ENCODE results near the gene TH.

The TH gene

GRCh38 chr11:2212411-2213251, 41.0 kb upstream of the TH start:
- H3K9me3 Mint-ChIP-seq = no peaks in the 10 kb centered on the region
- no peak overlapping the region for H3K4me3 Mint-ChIP-seq
- H3K36me3 Mint-ChIP-seq (ENCODE audit: low read depth) = no peaks in the 10 kb centered on the region
- H3K27ac Mint-ChIP-seq = no peak overlapping the region
- peaks cover 6% of the 10 kb centered on the region for H3K4me1 Mint-ChIP-seq (ENCODE audit: low read depth)
- H3K27me3 Mint-ChIP-seq (ENCODE audit: low read depth) = no peaks in the 10 kb centered on the region

- Mint-ChIP-seq H3K36me3 (ENCODE audit: low read depth) (no peaks in the 10 kb centered on the region), H3K27ac (no peak overlapping the region), H3K9me3 (no peaks in the 10 kb centered on the region), H3K4me1 (ENCODE audit: low read depth) (peaks cover 6% of the 10 kb centered on the region), H3K27me3 (ENCODE audit: low read depth) (no peaks in the 10 kb centered on the region), H3K4me3 (no peak overlapping the region)
Measured at GRCh38 chr11:2211113-2211971, 39.7 kb upstream of the TH start.

GRCh38 chr11:2210366-2211112, 38.9 kb upstream of the TH start:
- Mint-ChIP-seq H3K9me3 (no peaks in the 10 kb centered on the region), H3K4me3 (no peak overlapping the region), H3K4me1 (ENCODE audit: low read depth) (peaks cover 6% of the 10 kb centered on the region), H3K27ac (no peak overlapping the region), H3K27me3 (ENCODE audit: low read depth) (no peaks in the 10 kb centered on the region), H3K36me3 (ENCODE audit: low read depth) (no peaks in the 10 kb centered on the region)

- H3K9me3 Mint-ChIP-seq = no peaks in the 10 kb centered on the region
- H3K27ac Mint-ChIP-seq = no peak overlapping the region
- no peaks in the 10 kb centered on the region for H3K27me3 Mint-ChIP-seq (ENCODE audit: low read depth)
- H3K36me3 Mint-ChIP-seq (ENCODE audit: low read depth) = no peaks in the 10 kb centered on the region
- H3K4me1 Mint-ChIP-seq (ENCODE audit: low read depth) = peaks cover 6% of the 10 kb centered on the region
- H3K4me3 Mint-ChIP-seq = no peak overlapping the region
Measured at GRCh38 chr11:2209900-2210321, 38.3 kb upstream of the TH start.

- Mint-ChIP-seq H3K9me3 (no peaks in the 10 kb centered on the region), H3K36me3 (ENCODE audit: low read depth) (no peaks in the 10 kb centered on the region), H3K4me1 (ENCODE audit: low read depth) (peaks cover 6% of the 10 kb centered on the region), H3K27ac (no peak overlapping the region), H3K4me3 (no peak overlapping the region), H3K27me3 (ENCODE audit: low read depth) (no peaks in the 10 kb centered on the region)
Measured at GRCh38 chr11:2209370-2209801, 37.8 kb upstream of the TH start.

GRCh38 chr11:2208691-2209369, 37.2 kb upstream of the TH start:
- H3K27ac Mint-ChIP-seq = no peak overlapping the region
- H3K4me1 Mint-ChIP-seq (ENCODE audit: low read depth) = peaks cover 2% of the 10 kb centered on the region
- H3K36me3 Mint-ChIP-seq (ENCODE audit: low read depth) = no peaks in the 10 kb centered on the region
- H3K9me3 Mint-ChIP-seq = no peaks in the 10 kb centered on the region
- H3K27me3 Mint-ChIP-seq (ENCODE audit: low read depth) = no peaks in the 10 kb centered on the region
- H3K4me3 Mint-ChIP-seq = no peak overlapping the region

GRCh38 chr11:2207773-2208621, 36.4 kb upstream of the TH start:
- Mint-ChIP-seq H3K27ac (no peak overlapping the region), H3K4me3 (no peak overlapping the region), H3K9me3 (no peaks in the 10 kb centered on the region), H3K27me3 (ENCODE audit: low read depth) (no peaks in the 10 kb centered on the region), H3K36me3 (ENCODE audit: low read depth) (no peaks in the 10 kb centered on the region), H3K4me1 (ENCODE audit: low read depth) (no peaks in the 10 kb centered on the region)

- Mint-ChIP-seq H3K27ac (no peak overlapping the region), H3K36me3 (ENCODE audit: low read depth) (no peaks in the 10 kb centered on the region), H3K9me3 (no peaks in the 10 kb centered on the region), H3K4me1 (ENCODE audit: low read depth) (no peaks in the 10 kb centered on the region), H3K4me3 (no peak overlapping the region), H3K27me3 (ENCODE audit: low read depth) (no peaks in the 10 kb centered on the region)
Measured at GRCh38 chr11:2207212-2207611, 35.6 kb upstream of the TH start.

GRCh38 chr11:2205981-2206690, 34.5 kb upstream of the TH start:
- H3K9me3 Mint-ChIP-seq = no peaks in the 10 kb centered on the region
- no peak overlapping the region for H3K27ac Mint-ChIP-seq
- H3K36me3 Mint-ChIP-seq (ENCODE audit: low read depth) = no peaks in the 10 kb centered on the region
- no peaks in the 10 kb centered on the region for H3K27me3 Mint-ChIP-seq (ENCODE audit: low read depth)
- no peaks in the 10 kb centered on the region for H3K4me1 Mint-ChIP-seq (ENCODE audit: low read depth)
- H3K4me3 Mint-ChIP-seq = no peak overlapping the region

GRCh38 chr11:2205214-2205720, 33.7 kb upstream of the TH start:
- no peaks in the 10 kb centered on the region for H3K36me3 Mint-ChIP-seq (ENCODE audit: low read depth)
- no peak overlapping the region for H3K4me3 Mint-ChIP-seq
- no peaks in the 10 kb centered on the region for H3K9me3 Mint-ChIP-seq
- no peak overlapping the region for H3K27ac Mint-ChIP-seq
- H3K4me1 Mint-ChIP-seq (ENCODE audit: low read depth) = no peaks in the 10 kb centered on the region
- no peaks in the 10 kb centered on the region for H3K27me3 Mint-ChIP-seq (ENCODE audit: low read depth)

GRCh38 chr11:2204361-2205213, 33.0 kb upstream of the TH start:
- Mint-ChIP-seq H3K36me3 (ENCODE audit: low read depth) (no peaks in the 10 kb centered on the region), H3K9me3 (no peaks in the 10 kb centered on the region), H3K27ac (no peak overlapping the region), H3K4me1 (ENCODE audit: low read depth) (no peaks in the 10 kb centered on the region), H3K27me3 (ENCODE audit: low read depth) (no peaks in the 10 kb centered on the region), H3K4me3 (no peak overlapping the region)

Measured in T-helper 1 cell treated with Interleukin-12 subunit alpha and Interleukin-12 subunit beta and Interleukin-4 antibody, amounts not matched to agents 30 μg/mL and 1 μg/mL, for 36 hours (primary cell).